GM19372 (cell line): ENCODE measurements around the gene GRB7.
"Not testable (repeated sequence)": the region's sequence is repeated elsewhere in the genome, so short reads cannot be mapped to it uniquely, and the experiment has no call there.

Experiments used
- ATAC-seq: cut with Tn5 transposase; IDR thresholded peaks from one replicate; pipeline ENCODE4 v1.9.1; 2021; ENCODE audit warnings: mild to moderate bottlenecking, low read depth, moderate library complexity; ENCODE audit not compliant: unreplicated experiment

Gene GRB7

GRCh38 chr17:39750131-39751015, 12.6 kb downstream of the GRB7 start:
- ATAC-seq, result no peak

- no peak for ATAC-seq
These were observed 13.3 kb downstream of the GRB7 start for GRCh38 chr17:39751016-39751543.

- no peak for ATAC-seq
These were observed 13.9 kb downstream of the GRB7 start for GRCh38 chr17:39751637-39752036.

- ATAC-seq, result no peak
These were observed 14.6 kb downstream of the GRB7 start for GRCh38 chr17:39752241-39752881.

GRCh38 chr17:39753514-39754160, 15.9 kb downstream of the GRB7 start:
- ATAC-seq, result peak; percentile 10

GRCh38 chr17:39754161-39754957, 16.6 kb downstream of the GRB7 start:
- peak; percentile 66 for ATAC-seq

- ATAC-seq, result no peak
These were observed 17.3 kb downstream of the GRB7 start for GRCh38 chr17:39754958-39755553.

GRCh38 chr17:39755554-39756379, 18.0 kb downstream of the GRB7 start:
- ATAC-seq, result no peak

- ATAC-seq, result no peak
These were observed 18.8 kb downstream of the GRB7 start for GRCh38 chr17:39756380-39757079.

GRCh38 chr17:39757176-39757662, 19.5 kb downstream of the GRB7 start:
- no peak for ATAC-seq

- ATAC-seq, result no peak
These were observed 20.5 kb downstream of the GRB7 start for GRCh38 chr17:39757931-39758873.

GRCh38 chr17:39759204-39759603, 21.5 kb downstream of the GRB7 start:
- ATAC-seq, result no peak

GRCh38 chr17:39761861-39762496, 24.2 kb downstream of the GRB7 start:
- ATAC-seq, result no peak

GRCh38 chr17:39763051-39763820, 25.5 kb downstream of the GRB7 start:
- ATAC-seq, result no peak

GRCh38 chr17:39764171-39764570, 26.4 kb downstream of the GRB7 start:
- not testable (repeated sequence) for ATAC-seq

- no peak for ATAC-seq
These were observed 27.4 kb downstream of the GRB7 start for GRCh38 chr17:39765175-39765574.
